Posterior vena cava (tissue), 2 donors: ENCODE results near the gene PTPRN. TPM values are rescaled to one million over a fixed set of nuclear protein-coding genes. Genes with fewer than 3 reads are reported as not detected.
"Not testable (repeated sequence)": the region's sequence is repeated elsewhere in the genome, so short reads cannot be mapped to it uniquely, and the experiment has no call there.

Experiments used
- DNase-seq: peaks from one replicate; pipeline ENCODE4 v3.0.0-alpha.2; 2020; ENCODE audit warnings: low spot score
- intact Hi-C, 2 donors: fragments of 100-400 bp; cut with DNase I; formaldehyde crosslinking; loops; one replicate each; pipeline versions ENCODE4 v1.14.1 to v1.14.2; 2022 to 2023
- total RNA-seq, 2 donors: library from RNA; stranded (reverse); fragmentation: NEBNext Ultra II Directional; extraction: Animal tissue kit (Norgen Biotek cat#: 25700); gene quantifications; one replicate each; pipeline ENCODE4 v1.2.1, GENCODE V29; 2021
- donor health status: DM: yes; HTN: yes; CAD: no.
- donor health status: DM: yes; HTN: yes; CAD: no.

PTPRN gene
- total RNA-seq, 2 donors from 2014 or later: not detected

DNA sequence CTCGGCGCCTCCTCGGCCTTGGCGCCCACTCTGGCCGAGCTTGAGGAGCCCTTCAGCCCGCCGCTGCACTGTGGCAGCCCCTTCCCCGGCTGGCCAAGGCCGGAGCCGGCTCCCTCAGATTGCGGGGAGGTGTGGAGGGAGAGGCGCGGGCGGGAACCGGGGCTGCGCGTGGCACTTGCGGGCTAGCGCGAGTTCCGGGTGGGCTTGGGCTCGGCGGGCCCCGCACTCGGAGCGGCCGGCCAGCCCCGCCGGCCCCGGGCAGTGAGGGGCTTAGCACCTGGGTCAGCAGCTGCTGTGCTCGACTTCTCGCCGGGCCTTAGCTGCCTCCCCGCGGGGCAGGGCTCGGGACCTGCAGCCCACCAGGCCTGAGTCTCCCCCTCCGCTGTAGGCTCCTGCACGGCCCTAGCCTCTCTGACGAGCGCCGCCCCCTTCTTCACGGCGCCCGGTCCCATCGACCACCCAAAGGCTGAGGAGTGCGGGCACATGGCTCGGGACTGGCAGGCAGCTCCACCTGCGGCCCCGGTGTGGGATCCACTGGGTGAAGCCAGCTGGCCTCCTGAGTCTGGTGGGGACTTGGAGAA is 3.6 kb upstream of the PTPRN start:
- DNase-seq: not testable (repeated sequence)

DNA sequence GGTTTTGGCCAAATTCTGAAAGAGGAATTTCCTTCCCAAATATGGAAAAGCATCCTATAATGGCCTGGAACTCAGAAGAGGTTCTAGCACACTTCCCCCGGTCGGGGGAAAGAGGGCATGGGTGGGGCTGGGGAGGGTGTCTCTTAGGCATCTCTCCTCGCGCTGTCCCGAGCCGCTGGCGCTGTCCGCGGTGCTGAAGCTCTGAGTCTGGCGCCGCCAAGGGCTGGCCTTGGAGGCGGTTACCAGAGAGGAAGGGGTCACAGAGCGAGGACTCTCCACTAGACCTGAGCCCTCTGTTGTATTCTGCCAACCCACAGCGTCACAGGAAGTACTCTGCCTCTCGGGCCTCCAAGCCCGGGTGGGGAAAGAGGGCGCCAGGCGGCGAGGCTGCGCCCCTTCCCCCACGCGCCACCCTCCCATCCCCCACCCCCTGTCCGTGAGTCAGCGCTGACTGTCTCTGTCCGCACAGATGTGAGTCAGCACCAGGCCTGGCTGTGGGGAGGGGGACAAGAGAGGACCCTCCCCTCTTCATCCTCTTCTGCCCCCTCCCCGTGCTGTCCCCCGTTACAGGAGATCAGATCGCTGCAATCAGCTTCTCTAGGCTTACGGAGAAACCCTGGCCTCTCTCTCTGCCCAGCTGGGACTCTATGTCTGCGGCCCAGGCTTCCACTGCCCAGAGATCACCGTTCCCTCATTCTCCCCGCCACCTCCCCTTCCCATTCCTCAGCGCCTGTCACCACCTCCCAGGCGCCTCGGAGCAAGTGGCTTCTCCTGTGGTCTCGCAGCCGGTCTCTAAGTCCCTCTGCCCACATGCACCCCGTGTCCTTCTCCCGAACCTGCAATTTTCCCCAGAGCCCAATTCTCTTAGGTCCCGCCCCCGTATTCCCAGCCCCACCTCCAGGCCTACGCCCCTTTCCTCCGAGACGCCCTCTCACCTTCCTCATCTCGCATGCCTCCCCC is 779 bp downstream of the PTPRN start:
- peak; percentile 92 for DNase-seq
- intact Hi-C loops: no loop called here

More for the DNA sequence above, 3.6 kb upstream of the PTPRN start:
- intact Hi-C loops: not testable (repeated sequence)

DNA sequence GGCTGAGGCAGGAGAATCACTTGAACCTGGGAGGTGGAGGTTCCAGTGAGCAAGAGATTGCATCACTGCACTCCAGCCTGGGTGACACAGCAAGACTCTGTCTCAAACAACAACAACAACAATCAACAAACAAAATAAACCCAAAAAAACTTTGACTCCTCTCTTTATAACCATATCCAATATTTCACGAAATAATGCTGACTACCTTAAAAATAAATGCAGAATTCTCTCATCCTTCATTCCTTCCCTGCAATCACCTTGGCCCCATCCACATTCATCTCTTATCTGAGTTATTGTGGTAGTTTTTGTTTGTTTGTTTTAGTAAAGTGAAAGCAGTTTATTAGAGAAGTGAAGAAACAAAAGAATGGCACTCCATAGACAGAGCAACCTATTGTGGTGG is 3.2 kb downstream of the PTPRN start:
- intact Hi-C loops: no loop called here
- no peak for DNase-seq

GRCh38 chr2:219304223-219304622 is 5.0 kb downstream of the PTPRN start:
- DNase-seq: no peak
- intact Hi-C loops: no loop called here

GRCh38 chr2:219302412-219302968 is 6.7 kb downstream of the PTPRN start:
- peak; percentile 47 for DNase-seq
- intact Hi-C loops: no loop called here

DNA sequence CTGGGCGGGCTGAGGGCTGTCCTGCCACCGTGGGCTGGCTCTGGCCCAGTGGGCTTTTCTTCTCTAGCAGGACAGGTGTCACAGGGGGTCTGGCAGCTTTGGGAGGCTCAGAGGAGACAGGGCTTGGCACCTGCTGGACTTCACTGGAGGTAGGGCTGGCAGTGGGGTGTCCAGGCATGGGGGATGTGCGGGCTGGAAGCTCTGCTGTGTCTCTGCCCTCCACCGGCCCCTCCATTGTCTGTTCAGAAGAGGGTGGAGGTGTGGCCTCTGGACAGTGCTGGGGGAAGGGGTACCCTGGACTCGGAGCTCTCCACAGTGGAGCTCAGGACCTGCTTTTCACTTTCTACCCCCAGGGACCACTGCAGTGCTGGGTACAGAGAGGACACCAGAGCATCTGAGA is 9.2 kb downstream of the PTPRN start:
- intact Hi-C loops: no loop called here

DNA sequence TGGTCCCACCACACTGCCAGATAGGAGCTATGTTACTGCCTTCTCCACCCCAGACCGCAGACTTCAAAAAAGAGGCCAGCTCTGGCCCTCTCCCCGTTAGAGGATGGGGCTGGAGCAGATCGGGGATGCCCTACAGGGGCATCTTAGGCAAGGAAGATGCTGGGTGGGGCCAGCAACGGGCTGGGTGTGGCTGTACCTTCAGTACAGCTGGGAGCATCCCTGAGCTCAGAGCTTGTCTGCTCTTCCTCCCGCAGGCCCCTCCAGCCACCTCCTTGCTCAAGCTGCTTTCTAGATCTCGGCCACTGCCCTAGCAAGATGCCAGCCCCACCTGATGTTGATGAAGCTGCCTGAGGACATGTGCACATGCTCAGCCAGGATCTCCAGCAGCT is 9.8 kb downstream of the PTPRN start:
- DNase-seq: peak; percentile 59
- intact Hi-C loops: loop anchor here (5.0 kb wide), 1 partner anchor 137 kb away; the partner anchor contains the start of gene NHEJ1 (in 2 of the 2)

More for the DNA sequence above, 9.2 kb downstream of the PTPRN start:
- DNase-seq: peak; percentile 73

DNA sequence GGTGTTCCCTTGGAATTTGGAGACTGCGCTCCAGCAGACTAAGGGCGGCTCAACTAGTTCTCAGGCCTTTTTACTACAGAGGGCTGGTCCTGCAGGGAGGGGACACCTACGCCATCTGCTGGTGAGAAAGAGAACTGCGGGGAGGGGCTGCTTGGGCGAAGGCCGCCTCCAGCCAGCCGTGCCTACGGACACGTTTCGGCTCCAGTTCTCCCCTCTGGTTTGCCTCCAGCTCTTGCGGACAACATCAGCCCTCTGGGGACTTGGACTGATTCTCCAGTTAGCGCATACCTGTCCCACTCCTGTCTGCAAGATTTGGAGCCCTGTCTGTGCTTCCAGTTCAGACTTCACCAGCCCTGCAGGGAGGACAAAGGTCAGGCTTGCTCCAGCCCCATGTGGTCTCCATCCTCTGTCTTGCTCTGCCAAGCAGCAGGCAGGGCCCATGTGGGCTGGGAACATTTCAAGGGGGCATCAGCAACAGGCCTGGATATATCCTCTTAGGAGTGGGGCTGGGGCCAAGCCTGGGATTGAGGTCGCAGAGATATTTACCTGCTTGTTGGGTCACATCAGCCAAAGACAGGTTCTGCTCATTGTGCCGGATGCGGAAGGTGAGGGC is 10.3 kb downstream of the PTPRN start:
- intact Hi-C loops: loop anchor here (5.0 kb wide), 1 partner anchor 137 kb away; the partner anchor contains the start of gene NHEJ1 (in 2 of the 2)
- DNase-seq: peak; percentile 92

GRCh38 chr2:219297766-219298456 is 11.3 kb downstream of the PTPRN start:
- intact Hi-C loops: loop anchor here (5.0 kb wide), 1 partner anchor 136 kb away; the partner anchor contains the start of gene NHEJ1 (in 2 of the 2)
- DNase-seq: no peak

GRCh38 chr2:219296631-219297391 is 12.4 kb downstream of the PTPRN start:
- DNase-seq: peak; percentile 70
- intact Hi-C loops: loop anchor here (5.0 kb wide), 1 partner anchor 135 kb away; the partner anchor contains the start of gene NHEJ1 (in 2 of the 2)

GRCh38 chr2:219296142-219296541 is 13.1 kb downstream of the PTPRN start:
- intact Hi-C loops: loop anchor here (5.0 kb wide), 1 partner anchor 134 kb away; the partner anchor contains the start of gene NHEJ1 (in 2 of the 2)
- DNase-seq: peak; percentile 77

DNA sequence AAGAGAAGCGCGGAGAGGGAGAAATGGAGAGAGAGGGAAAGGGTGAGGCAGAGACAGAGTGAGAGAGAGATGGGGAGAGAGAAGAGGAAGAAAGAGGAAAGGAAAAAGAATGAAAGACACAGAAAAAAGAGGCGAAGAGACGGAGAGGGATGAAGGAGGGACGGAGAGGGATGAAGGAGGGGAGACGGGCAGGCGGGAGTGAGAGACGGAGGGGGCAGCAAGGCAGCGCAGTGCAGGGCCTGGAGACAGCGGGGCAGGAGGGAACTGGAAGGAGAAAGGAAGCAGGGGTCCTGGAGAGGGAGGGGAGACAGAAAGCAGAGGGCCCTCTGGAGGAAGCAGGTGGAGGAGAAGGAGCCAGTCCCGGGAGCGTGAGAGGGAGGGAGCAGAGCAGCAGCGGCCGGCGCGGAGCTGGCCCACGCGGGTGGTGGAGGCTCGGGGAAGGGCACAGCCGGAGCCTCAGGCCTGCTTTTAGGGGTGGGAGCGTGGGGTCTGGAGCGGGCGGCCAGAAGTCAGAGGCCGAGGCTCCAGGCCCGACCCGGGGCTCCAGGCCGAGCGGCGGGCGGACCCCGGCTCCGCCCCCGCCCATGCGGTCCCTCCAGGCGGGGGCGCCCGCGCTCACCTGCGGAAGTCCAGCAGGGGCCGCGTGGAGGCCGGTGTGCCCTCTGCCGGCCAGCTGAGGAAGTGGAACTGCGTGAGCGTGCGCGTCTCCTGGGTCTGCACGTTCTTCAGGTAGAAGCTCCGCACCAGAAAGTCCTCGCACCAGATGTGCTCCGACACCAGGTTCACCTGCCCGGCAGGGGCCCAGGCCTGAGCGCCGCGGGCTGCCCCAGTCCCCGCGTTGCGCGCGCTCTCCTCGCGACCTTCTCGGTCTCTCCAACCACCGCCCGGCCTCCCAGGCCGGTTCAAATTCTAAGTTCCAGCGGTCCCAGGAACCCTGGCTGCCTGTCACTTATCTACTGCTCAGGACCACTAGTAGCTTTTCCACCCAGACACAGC is 14.5 kb downstream of the PTPRN start:
- peak; percentile 96 for DNase-seq
- intact Hi-C loops: loop anchor here (2.0 to 5.0 kb wide), 2 partner anchors 16 to 132 kb away; partner anchors contain the start of genes NHEJ1 (in 2 of the 2) and DNAJB2 (in 1 of the 2)

GRCh38 chr2:219293736-219294231 is 15.4 kb downstream of the PTPRN start:
- intact Hi-C loops: loop anchor here in 1 of 2 donors (2.0 kb wide), 1 partner anchor 15 kb away; the partner anchor contains the start of gene DNAJB2
- peak; percentile 71 for DNase-seq

- intact Hi-C loops: no loop called here
- DNase-seq: peak; percentile 68
Observed at GRCh38 chr2:219292616-219293015, 16.6 kb downstream of the PTPRN start.

- intact Hi-C loops: no loop called here
- DNase-seq: peak; percentile 55
Observed at GRCh38 chr2:219291910-219292490, 17.2 kb downstream of the PTPRN start.

- peak; percentile 72 for DNase-seq
Observed at GRCh38 chr2:219291394-219291793, 17.8 kb downstream of the PTPRN start.

More at GRCh38 chr2:219291394-219291793, 17.8 kb downstream of the PTPRN start:
- intact Hi-C loops: no loop called here
